Activated naive CD8-positive, alpha-beta T cell treated with anti-CD3 and anti-CD28 coated beads, Interleukin-2, amount 10 ng/mL, durations not matched to agents 7 days and 5 days (primary cell): ENCODE results near the gene CAND2. TPM values are rescaled to one million over a fixed set of nuclear protein-coding genes. Genes with fewer than 3 reads are reported as not detected.

ENCODE experiments used
- ATAC-seq: fragments of 150-1000 bp; cut with Tn5 transposase; one replicate; pipeline ENCODE4 v1.10.0; 2021; ENCODE audit warnings: low read depth, moderate library complexity
- POLR2A ChIA-PET: fragments of 350-600 bp; sonication (Branson Sonifier 250); formaldehyde crosslinking; loops from one replicate; lab custom pipeline; 2021; ENCODE audit warnings: antibody characterized with exemption; lab: Charles Lee
- DNase-seq: peaks from one replicate; pipeline ENCODE4 v3.0.0; 2021
- H3K27ac Mint-ChIP-seq: one replicate; pipeline ENCODE4 v1.8.0; 2022; ENCODE audit warnings: mild to moderate bottlenecking, mixed read lengths
- H3K27me3 Mint-ChIP-seq: one replicate; pipeline ENCODE4 v1.8.0; 2022; ENCODE audit warnings: mild to moderate bottlenecking, moderate library complexity, mixed read lengths
- H3K36me3 Mint-ChIP-seq: one replicate; pipeline ENCODE4 v1.8.0; 2021; ENCODE audit warnings: mild to moderate bottlenecking, mixed read lengths
- H3K4me1 Mint-ChIP-seq: one replicate; pipeline ENCODE4 v1.8.0; 2021; ENCODE audit warnings: mixed read lengths
- H3K4me3 Mint-ChIP-seq: one replicate; pipeline ENCODE4 v1.8.0; 2022; ENCODE audit warnings: mild to moderate bottlenecking, moderate library complexity, mixed read lengths
- H3K9me3 Mint-ChIP-seq: one replicate; pipeline ENCODE4 v1.8.0; 2021; ENCODE audit warnings: mixed read lengths
- total RNA-seq, 2 experiments: library from RNA; stranded (reverse); gene quantifications; one replicate each; pipeline ENCODE4 v1.2.3, GENCODE V29; 2021

The CAND2 gene
- total RNA-seq, 2 experiments from 2014 or later: 0.79 to 0.97 TPM

DNA sequence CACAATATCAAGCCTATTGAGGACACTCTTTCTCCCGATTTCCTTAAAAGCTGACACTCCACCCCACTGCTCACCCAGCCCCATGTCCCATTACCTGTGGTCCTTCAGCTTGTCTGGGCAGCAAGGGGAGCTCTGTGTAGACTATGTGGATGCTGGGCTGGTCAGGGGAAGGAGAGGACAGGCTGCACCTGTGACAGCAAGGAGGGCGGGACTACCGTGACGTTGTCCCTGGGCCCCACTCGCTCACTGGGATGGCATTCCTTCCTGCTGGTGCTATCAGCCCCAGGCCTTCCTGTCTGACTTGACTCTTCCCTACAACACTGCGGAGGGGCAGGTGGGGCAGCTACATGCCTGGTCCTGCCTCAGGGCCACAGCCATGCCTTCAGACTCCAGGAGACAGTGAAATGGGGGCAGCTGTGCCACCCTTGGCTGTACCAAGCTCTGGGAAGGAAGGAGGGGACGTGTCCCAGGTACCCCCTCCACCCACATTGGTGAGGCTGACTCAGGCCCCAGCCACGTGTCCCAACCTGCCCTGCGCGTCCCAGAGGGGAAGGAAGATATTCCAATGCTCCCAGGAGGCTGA is 37.3 kb upstream of the CAND2 start, which contains the start of gene TMEM40:
TSS of gene TMEM40 (minus strand) at position 163 of the 583 bp plus-strand sequence. CDS start 9,427 bp downstream, outside the sequence.
- POLR2A ChIA-PET: no interaction called here
- H3K27ac Mint-ChIP-seq: no peak within 1 kb of the TSS
- no peaks in the 10 kb centered on the region for H3K36me3 Mint-ChIP-seq

DNA sequence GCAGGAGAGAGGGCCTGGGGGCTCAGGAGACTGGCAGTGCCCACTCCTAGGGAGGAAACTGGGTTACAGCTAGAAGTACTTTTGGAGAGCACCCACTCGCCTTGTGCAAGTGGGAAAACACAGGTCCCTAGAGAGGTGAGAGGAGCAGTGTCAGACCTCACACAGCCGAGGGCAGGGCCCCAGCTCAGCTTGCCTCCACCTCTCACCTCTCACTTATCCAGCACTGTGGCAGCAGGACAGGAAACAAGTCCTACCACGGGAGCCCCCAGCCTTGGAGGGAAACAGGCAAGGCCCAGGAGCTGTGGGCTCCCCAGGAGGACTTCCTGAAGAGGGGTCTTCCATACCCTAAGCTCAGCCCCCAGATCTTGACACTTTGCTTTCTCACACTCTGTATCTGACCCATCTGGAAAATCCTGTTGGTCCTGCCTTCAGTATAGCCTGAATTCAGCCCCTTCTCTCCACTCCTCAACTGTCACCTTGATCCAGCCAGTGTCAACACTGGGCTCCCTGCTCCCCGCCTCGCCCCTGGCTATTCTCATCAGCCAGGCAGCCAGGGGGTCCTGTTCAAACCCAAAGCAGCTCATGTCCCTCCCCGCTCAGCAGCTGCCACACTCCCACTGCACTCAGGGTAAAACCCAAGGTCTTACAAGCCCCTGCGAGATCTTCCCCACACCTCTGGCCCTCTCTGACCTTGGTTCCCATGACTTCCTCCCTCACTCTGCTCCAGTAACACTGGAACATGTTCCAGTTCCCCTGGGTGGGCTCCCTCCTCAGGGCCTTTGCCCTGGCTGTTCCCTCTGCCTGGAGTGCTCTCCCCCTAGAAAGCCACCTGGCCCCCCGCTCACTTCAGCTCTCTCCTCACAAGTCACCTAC is 36.6 kb upstream of the CAND2 start:
- no peak for ATAC-seq
- DNase-seq: no peak
- Mint-ChIP-seq H3K27ac (no peak overlapping the region), H3K27me3 (peaks cover 13% of the 10 kb centered on the region), H3K9me3 (no peaks in the 10 kb centered on the region), H3K4me3 (no peak overlapping the region), H3K36me3 (no peaks in the 10 kb centered on the region), H3K4me1 (peaks cover 10% of the 10 kb centered on the region)
- POLR2A ChIA-PET: no interaction called here

More for the DNA sequence above, 37.3 kb upstream of the CAND2 start, which contains the start of gene TMEM40:
- no peak for ATAC-seq
- DNase-seq: no peak
- H3K4me3 Mint-ChIP-seq: no peak within 1 kb of the TSS
- peaks cover 10% of the 10 kb centered on the region for H3K4me1 Mint-ChIP-seq
- H3K9me3 Mint-ChIP-seq: no peaks in the 10 kb centered on the region
- H3K27me3 Mint-ChIP-seq: peaks cover 15% of the 10 kb centered on the region

DNA sequence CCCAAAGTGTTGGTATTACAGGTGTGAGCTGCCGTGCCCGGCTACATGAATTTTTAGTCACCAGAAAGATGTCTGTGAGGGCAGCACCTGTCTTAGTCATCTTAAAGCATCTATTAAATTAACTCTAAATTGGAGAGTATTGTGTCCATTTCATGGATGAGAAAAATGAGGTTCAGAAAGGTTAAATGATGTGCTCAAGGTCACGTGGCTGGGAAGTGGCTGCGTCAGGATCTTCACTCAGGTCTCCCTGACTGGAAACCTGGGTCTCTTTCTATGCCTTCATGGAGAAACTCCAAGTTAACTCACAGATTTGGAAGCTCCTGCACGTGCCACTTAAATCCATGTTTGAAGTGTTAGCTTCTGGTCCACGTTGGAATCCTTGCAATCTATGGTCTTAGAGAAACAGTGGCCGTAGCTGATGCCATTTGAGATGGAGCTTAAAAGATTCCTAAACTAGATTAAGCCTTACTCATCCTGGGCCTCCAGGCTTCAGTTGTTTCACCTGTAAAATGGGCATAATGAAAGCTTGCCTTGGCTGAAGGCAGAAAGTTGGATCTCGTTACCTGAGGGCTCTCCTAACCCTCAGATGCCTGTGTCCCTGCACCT is 32.2 kb upstream of the CAND2 start:
- Mint-ChIP-seq H3K4me1 (peaks cover 8% of the 10 kb centered on the region), H3K36me3 (no peaks in the 10 kb centered on the region)

GRCh38 chr3:12766541-12766940 is 29.9 kb upstream of the CAND2 start:
- H3K27me3 Mint-ChIP-seq: peaks cover 3% of the 10 kb centered on the region
- peaks cover 4% of the 10 kb centered on the region for H3K4me1 Mint-ChIP-seq
- no peaks in the 10 kb centered on the region for H3K9me3 Mint-ChIP-seq
- H3K4me3 Mint-ChIP-seq: no peak overlapping the region
- POLR2A ChIA-PET: no interaction called here
- DNase-seq: no peak
- no peak for ATAC-seq
- no peaks in the 10 kb centered on the region for H3K36me3 Mint-ChIP-seq
- no peak overlapping the region for H3K27ac Mint-ChIP-seq

More for the DNA sequence above, 32.2 kb upstream of the CAND2 start:
- DNase-seq: no peak
- Mint-ChIP-seq H3K27ac (no peak overlapping the region), H3K4me3 (no peak overlapping the region), H3K9me3 (no peaks in the 10 kb centered on the region), H3K27me3 (peaks cover 9% of the 10 kb centered on the region)
- POLR2A ChIA-PET: no interaction called here
- ATAC-seq: no peak

DNA sequence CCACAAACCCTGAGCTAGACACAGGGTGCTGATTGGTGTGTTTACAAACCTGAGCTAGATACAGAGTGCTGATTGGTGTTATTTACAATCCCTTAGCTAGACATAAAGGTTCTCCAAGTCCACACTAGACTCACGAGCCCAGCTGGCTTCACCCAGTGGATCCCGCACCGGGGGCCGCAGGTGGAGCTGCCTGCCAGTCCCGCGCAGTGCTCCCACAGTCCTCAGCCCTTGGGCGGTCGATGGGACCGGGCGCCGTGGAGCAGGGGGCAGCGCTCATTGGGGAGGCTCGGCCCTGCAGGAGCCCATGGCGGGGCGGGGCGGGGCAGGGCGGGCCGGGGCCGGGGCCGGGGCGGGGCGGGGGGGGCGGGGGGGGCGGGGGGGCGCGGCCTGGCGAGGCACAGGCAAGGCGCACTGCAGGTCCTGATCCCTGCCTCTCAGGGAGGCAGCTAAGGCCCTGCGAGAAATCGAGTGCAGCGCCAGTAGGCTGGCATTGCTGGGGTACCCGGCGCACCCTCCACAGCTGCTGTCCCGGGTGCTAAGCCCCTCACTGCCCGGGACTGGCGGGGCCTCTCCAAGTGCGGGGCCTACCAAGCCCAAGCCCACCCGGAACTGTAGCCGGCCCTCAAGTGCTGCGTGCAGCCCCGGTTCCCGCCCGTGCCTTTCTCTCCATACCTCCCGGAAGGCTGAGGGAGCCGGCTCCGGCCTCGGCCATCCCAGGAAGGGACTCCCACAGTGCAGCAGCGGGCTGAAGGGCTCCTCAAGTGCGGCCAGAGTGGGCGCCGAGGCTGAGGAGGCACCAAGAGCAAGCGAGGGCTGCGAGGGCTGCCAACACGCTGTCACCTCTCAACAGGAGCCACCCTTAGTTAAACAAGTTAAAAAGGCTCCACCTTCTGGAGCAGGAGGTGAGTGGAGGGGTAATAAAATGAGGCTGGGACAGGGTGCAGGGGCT is 27.6 kb upstream of the CAND2 start:
- Mint-ChIP-seq H3K4me1 (peaks cover 6% of the 10 kb centered on the region), H3K36me3 (no peaks in the 10 kb centered on the region), H3K4me3 (no peak overlapping the region), H3K9me3 (no peaks in the 10 kb centered on the region), H3K27ac (no peak overlapping the region), H3K27me3 (peaks cover 13% of the 10 kb centered on the region)
- no peak for DNase-seq
- POLR2A ChIA-PET: no interaction called here
- ATAC-seq: no peak

- no peak for ATAC-seq
Measured at GRCh38 chr3:12769761-12770160, 26.7 kb upstream of the CAND2 start.

GRCh38 chr3:12771236-12771635 is 25.2 kb upstream of the CAND2 start:
- Mint-ChIP-seq H3K4me3 (no peak overlapping the region), H3K27me3 (peaks cover 13% of the 10 kb centered on the region), H3K4me1 (peaks cover 8% of the 10 kb centered on the region), H3K36me3 (no peaks in the 10 kb centered on the region), H3K27ac (no peak overlapping the region), H3K9me3 (no peaks in the 10 kb centered on the region)
- DNase-seq (no peak), ATAC-seq (no peak)
- POLR2A ChIA-PET: no interaction called here

More at GRCh38 chr3:12769761-12770160, 26.7 kb upstream of the CAND2 start:
- Mint-ChIP-seq H3K27me3 (peaks cover 13% of the 10 kb centered on the region), H3K36me3 (no peaks in the 10 kb centered on the region), H3K4me3 (no peak overlapping the region), H3K9me3 (no peaks in the 10 kb centered on the region), H3K4me1 (peaks cover 8% of the 10 kb centered on the region), H3K27ac (no peak overlapping the region)
- POLR2A ChIA-PET: no interaction called here
- no peak for DNase-seq

DNA sequence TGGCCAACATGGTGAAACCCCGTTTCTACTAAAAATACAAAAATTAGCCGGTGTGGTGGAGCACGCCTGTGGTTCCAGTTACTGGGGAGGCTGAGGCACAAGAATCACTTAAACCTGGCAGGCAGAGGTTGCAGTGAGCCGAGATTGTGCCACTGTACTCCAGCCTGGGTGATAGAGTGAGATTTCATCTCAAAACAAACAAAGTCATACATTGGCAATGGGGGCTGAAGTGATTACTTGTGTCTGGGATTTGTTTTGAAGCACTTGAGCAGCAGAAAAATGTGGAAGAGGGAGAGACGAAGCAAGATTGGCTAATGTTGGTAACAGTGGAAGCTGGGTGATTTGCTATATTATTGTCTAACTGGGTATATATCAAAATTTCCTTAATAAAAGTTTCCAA is 24.0 kb upstream of the CAND2 start:
- H3K4me3 Mint-ChIP-seq: no peak overlapping the region
- no peak for DNase-seq
- peaks cover 12% of the 10 kb centered on the region for H3K27me3 Mint-ChIP-seq
- peaks cover 8% of the 10 kb centered on the region for H3K4me1 Mint-ChIP-seq
- no peaks in the 10 kb centered on the region for H3K36me3 Mint-ChIP-seq
- no peak overlapping the region for H3K27ac Mint-ChIP-seq
- ATAC-seq: no peak
- no peaks in the 10 kb centered on the region for H3K9me3 Mint-ChIP-seq
- POLR2A ChIA-PET: no interaction called here

GRCh38 chr3:12773030-12773709 is 23.3 kb upstream of the CAND2 start:
- DNase-seq (no peak), ATAC-seq (no peak)
- Mint-ChIP-seq H3K4me1 (peaks cover 8% of the 10 kb centered on the region), H3K9me3 (no peaks in the 10 kb centered on the region), H3K27me3 (peaks cover 13% of the 10 kb centered on the region), H3K4me3 (no peak overlapping the region), H3K27ac (no peak overlapping the region), H3K36me3 (no peaks in the 10 kb centered on the region)
- POLR2A ChIA-PET: no interaction called here

DNA sequence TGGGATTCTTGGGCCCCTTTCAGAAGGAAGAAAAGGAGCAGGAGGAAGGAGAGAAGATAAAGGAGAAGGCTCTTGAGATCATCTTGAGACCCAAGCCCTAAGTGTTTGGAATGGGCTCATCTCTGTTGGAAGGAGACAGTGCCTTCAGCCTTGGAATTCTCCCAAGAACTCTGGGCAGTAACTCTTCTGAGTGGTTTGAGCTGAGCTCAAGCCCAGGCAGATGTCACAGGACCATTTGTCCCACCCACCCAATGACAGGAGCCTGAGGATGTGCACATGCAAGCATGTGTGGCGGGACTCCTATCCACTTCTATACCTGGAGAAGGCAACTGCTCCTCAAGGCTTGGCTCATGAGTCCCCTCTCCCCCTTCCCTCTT is 22.8 kb upstream of the CAND2 start:
- no peaks in the 10 kb centered on the region for H3K9me3 Mint-ChIP-seq
- POLR2A ChIA-PET: no interaction called here
- DNase-seq (no peak), ATAC-seq (no peak)
- no peak overlapping the region for H3K27ac Mint-ChIP-seq
- H3K36me3 Mint-ChIP-seq: no peaks in the 10 kb centered on the region
- H3K4me1 Mint-ChIP-seq: peaks cover 8% of the 10 kb centered on the region
- no peak overlapping the region for H3K4me3 Mint-ChIP-seq
- peaks cover 13% of the 10 kb centered on the region for H3K27me3 Mint-ChIP-seq

DNA sequence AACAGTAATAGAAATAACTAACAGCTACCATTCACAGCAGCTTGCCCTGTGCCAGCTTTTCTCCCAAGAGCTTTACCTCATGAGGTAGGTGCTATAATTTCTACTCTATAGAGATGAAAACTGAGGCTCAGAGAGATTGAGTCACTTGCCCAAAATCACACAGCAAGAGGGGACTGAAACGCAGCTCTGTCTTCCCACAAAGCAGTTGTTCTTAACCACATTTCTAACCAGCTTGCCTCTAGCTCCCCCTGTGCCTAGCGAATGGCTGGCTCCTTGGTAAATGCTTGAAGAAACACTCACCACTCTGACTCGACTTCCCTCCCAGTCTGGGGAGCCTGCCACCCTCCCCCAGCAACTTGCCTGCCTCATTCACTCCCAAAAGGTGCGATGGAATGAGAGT is 21.9 kb upstream of the CAND2 start:
- H3K27me3 Mint-ChIP-seq: peaks cover 15% of the 10 kb centered on the region
- DNase-seq (no peak), ATAC-seq (no peak)
- H3K4me1 Mint-ChIP-seq: peaks cover 8% of the 10 kb centered on the region
- no peaks in the 10 kb centered on the region for H3K9me3 Mint-ChIP-seq
- no peak overlapping the region for H3K4me3 Mint-ChIP-seq
- no peaks in the 10 kb centered on the region for H3K36me3 Mint-ChIP-seq
- H3K27ac Mint-ChIP-seq: no peak overlapping the region
- POLR2A ChIA-PET: no interaction called here

DNA sequence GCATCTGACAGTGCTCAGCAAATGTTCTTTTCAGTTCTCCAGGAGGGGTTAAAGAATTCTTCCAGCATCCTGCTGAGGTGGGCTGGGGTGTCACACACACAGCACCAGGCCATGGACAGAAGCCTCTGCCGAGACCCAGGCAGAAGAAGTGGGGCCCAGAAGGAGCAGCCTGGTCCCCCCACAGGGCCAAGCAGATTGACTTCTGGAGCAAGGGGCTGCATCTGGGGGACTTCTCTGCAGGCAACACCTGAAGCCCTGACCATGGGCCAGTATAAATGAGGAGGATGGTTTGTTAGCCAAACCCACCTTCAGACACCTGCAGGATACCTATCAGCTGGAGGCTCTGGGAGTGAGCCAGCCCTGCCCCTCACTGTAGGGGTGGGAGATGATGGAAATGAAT is 21.3 kb upstream of the CAND2 start:
- Mint-ChIP-seq H3K36me3 (no peaks in the 10 kb centered on the region), H3K9me3 (no peaks in the 10 kb centered on the region), H3K27me3 (peaks cover 17% of the 10 kb centered on the region), H3K4me3 (no peak overlapping the region), H3K4me1 (peaks cover 8% of the 10 kb centered on the region), H3K27ac (no peak overlapping the region)
- DNase-seq (no peak), ATAC-seq (no peak)
- POLR2A ChIA-PET: no interaction called here
